RWPE2 (cell line): Measurements from ENCODE around the gene IFITM1.

Experiments
- ATAC-seq: fragments of 200-7000 bp; cut with Tn5 transposase; 3 replicates; pipeline ENCODE4 v1.9.1; 2021; ENCODE audit warnings: low read depth
- DNase-seq: peaks from one replicate; pipeline ENCODE4 v3.0.0-alpha.2; 2020; ENCODE audit warnings: low spot score
- H3K27ac ChIP-seq: fragments of 450-650 bp; 2 replicates; pipeline ENCODE4 v1.5.1; 2017; ENCODE audit warnings: mild to moderate bottlenecking; ENCODE audit not compliant: poor library complexity, severe bottlenecking
- H3K27me3 ChIP-seq: fragments of 250-450 bp; sonication (Bioruptor Pico); 2 replicates; pipeline ENCODE4 v1.5.1; 2021; ENCODE audit warnings: mild to moderate bottlenecking, moderate library complexity; ENCODE audit not compliant: insufficient read depth, poor library complexity, severe bottlenecking
- H3K36me3 ChIP-seq: fragments of 250-450 bp; sonication (Bioruptor Pico); 2 replicates; pipeline ENCODE4 v1.5.1; 2020; ENCODE audit warnings: low read depth, mild to moderate bottlenecking, moderate library complexity
- H3K4me1 ChIP-seq: fragments of 250-450 bp; sonication (Bioruptor Pico); 2 replicates; pipeline ENCODE4 v1.5.1; 2021; ENCODE audit warnings: mild to moderate bottlenecking, moderate library complexity; ENCODE audit not compliant: insufficient read depth, poor library complexity, severe bottlenecking
- H3K4me3 ChIP-seq: fragments of 250-450 bp; sonication (Bioruptor Pico); 2 replicates; pipeline ENCODE4 v1.5.1; 2021; ENCODE audit warnings: mild to moderate bottlenecking, moderate library complexity; ENCODE audit not compliant: severe bottlenecking
- H3K9me3 ChIP-seq: fragments of 250-450 bp; sonication (Bioruptor Pico); 2 replicates; pipeline ENCODE4 v1.5.1; 2021; ENCODE audit warnings: mild to moderate bottlenecking, moderate library complexity; ENCODE audit not compliant: severe bottlenecking
- TF ChIP-seq, protein P1 (sequence below): fragments of 450-650 bp; IDR thresholded peaks from one replicate; pipeline ENCODE4 v1.5.1; 2017; ENCODE audit warnings: mild to moderate bottlenecking, moderate library complexity; ENCODE audit not compliant: poor library complexity, severe bottlenecking

The IFITM1 gene

GRCh38 chr11:357582-357981, 43.7 kb downstream of the IFITM1 start:
- peaks cover 11% of the 10 kb centered on the region for H3K4me1 ChIP-seq
- no peaks in the 10 kb centered on the region for H3K9me3 ChIP-seq
- H3K36me3 ChIP-seq: no peaks in the 10 kb centered on the region
- DNase-seq (no peak), ATAC-seq (no peak)
- no peaks in the 10 kb centered on the region for H3K27me3 ChIP-seq
- no peak overlapping the region for H3K27ac ChIP-seq
- TF ChIP-seq, protein P1, sequence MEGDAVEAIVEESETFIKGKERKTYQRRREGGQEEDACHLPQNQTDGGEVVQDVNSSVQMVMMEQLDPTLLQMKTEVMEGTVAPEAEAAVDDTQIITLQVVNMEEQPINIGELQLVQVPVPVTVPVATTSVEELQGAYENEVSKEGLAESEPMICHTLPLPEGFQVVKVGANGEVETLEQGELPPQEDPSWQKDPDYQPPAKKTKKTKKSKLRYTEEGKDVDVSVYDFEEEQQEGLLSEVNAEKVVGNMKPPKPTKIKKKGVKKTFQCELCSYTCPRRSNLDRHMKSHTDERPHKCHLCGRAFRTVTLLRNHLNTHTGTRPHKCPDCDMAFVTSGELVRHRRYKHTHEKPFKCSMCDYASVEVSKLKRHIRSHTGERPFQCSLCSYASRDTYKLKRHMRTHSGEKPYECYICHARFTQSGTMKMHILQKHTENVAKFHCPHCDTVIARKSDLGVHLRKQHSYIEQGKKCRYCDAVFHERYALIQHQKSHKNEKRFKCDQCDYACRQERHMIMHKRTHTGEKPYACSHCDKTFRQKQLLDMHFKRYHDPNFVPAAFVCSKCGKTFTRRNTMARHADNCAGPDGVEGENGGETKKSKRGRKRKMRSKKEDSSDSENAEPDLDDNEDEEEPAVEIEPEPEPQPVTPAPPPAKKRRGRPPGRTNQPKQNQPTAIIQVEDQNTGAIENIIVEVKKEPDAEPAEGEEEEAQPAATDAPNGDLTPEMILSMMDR: no peak
- no peak overlapping the region for H3K4me3 ChIP-seq

DNA sequence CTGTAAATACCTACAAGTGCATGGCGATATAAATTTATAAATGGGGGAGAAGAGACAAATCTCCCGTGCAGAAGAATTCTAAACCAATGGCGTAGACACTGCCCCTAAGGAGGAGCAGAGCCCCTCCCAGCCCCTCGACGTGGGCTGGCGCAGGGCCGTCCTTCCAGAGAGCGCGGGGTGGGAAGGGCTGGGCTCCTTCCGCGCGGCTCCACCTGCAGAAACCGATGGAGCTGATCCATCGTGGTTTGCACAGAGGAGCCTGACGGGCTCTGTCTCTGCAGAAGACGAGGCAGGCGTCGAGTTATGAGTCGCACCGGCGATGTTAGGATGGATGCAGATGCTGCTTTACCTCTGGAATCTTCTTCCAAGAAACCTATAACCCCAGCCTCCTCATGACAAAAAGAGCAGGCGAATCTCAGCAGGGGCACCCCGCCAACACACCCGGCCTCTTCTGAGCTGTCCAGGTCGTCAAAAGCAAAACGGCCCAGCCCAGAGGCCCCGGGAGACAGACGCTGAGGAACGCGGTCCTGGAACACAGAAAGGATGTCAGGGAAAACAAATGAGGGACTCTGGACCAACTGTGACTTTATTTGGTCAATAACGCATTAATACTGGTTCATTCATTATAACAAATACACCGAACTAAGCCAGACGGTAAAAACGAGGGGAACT, 44.4 kb downstream of the IFITM1 start:
- no peaks in the 10 kb centered on the region for H3K27me3 ChIP-seq
- TF ChIP-seq, protein P1: no peak
- no peaks in the 10 kb centered on the region for H3K9me3 ChIP-seq
- no peak for DNase-seq
- no peak overlapping the region for H3K27ac ChIP-seq
- no peak overlapping the region for H3K4me3 ChIP-seq
- no peak for ATAC-seq
- peaks cover 9% of the 10 kb centered on the region for H3K4me1 ChIP-seq
- no peaks in the 10 kb centered on the region for H3K36me3 ChIP-seq

GRCh38 chr11:359181-359714, 45.4 kb downstream of the IFITM1 start:
- Histone ChIP-seq H3K4me1 (peaks cover 10% of the 10 kb centered on the region), H3K36me3 (no peaks in the 10 kb centered on the region), H3K9me3 (no peaks in the 10 kb centered on the region), H3K4me3 (no peak overlapping the region), H3K27me3 (no peaks in the 10 kb centered on the region), H3K27ac (no peak overlapping the region)
- TF ChIP-seq, protein P1: no peak
- DNase-seq (no peak), ATAC-seq (peak; percentile 67)

DNA sequence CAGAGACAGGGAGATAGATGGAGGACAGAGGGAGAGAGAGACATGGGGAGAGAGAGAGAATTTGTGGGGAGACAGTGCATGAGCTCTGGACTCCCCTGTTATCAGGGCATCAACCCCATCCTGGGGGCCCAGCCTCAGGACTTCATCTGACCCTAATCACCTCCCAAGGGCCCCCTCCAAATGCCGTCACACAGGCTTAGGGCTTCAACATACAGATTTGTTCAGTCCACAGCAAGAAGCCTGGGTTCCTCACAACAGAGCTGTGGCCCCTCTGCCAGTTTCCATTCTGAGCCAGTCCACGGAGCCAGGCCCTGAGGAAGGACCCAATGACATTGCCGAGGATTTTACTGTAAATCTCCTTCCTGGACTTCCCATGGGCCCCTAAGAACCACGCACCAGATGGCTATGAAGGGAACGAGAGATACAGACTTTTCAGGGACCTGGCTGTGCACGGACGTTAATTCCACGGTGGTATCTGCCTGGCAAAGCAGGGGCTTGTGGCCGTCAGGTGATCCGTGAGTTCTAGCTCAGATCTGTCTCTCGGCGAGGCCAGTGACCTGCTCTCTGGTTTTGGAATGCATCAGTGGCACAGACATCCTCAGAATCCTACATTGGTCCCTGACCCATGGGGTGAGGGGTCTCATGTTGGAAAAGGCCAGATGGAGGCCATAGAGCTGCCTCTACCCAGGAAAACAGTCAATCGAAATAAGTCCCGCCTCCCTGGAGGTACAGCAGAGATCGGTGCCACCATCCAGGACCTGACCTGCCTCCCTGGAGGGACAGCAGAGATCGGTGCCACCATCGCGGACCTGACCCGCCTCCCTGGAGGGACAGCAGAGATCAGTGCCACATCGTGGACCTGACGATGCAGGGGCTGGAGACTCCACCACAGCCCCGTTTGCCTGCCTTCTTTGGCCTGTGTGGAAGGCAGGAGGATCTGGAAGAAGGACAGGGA, 46.8 kb downstream of the IFITM1 start:
- Histone ChIP-seq H3K27me3 (no peaks in the 10 kb centered on the region), H3K4me1 (peaks cover 9% of the 10 kb centered on the region), H3K27ac (no peak overlapping the region), H3K4me3 (no peak overlapping the region), H3K9me3 (no peaks in the 10 kb centered on the region), H3K36me3 (no peaks in the 10 kb centered on the region)
- ATAC-seq (no peak), DNase-seq (no peak)
- TF ChIP-seq, protein P1: no peak
